GM23248 (cell line): ENCODE measurements around the gene RWDD2A.

Experiments used
- EZH2 ChIP-seq: fragments of 200-600 bp; sonication (generic); IDR thresholded peaks from 2 replicates; pipeline ENCODE4 v1.6.1; 2018; ENCODE audit warnings: antibody characterized with exemption, mild to moderate bottlenecking; ENCODE audit not compliant: insufficient read depth, poor library complexity, severe bottlenecking
- EZH2phosphoT487 ChIP-seq: fragments of 200-600 bp; sonication (generic); IDR thresholded peaks from 2 replicates; pipeline ENCODE4 v1.6.1; 2018; ENCODE audit warnings: antibody characterized with exemption, moderate library complexity, mild to moderate bottlenecking, low read depth; ENCODE audit not compliant: insufficient read depth

GRCh38 chr6:83169511-83169910 lies 23.6 kb upstream of the RWDD2A start:
- no peak for TF ChIP-seq EZH2
- TF ChIP-seq EZH2phosphoT487: no peak
